K562 (cell line): ENCODE results near the gene MEGF9. TPM values are rescaled to one million over a fixed set of nuclear protein-coding genes. Genes with fewer than 3 reads are reported as not detected.

Experiments
- ATF1 ChIP-seq, 2 experiments: fragments of 450-650 bp in 1 of 2; IDR thresholded peaks; 2 replicates each; pipeline ENCODE4 v1.6.1; 2016; ENCODE audit warnings: missing compliant biosample characterization in 1 of 2, missing genetic modification characterization in 1 of 2
- CHCHD3 ChIP-seq: fragments of 250-450 bp; sonication (Bioruptor Pico); IDR thresholded peaks from 2 replicates; pipeline ENCODE4 v2.1.2; 2022; ENCODE audit warnings: mild to moderate bottlenecking
- DNMT1 ChIP-seq: fragments of 450-650 bp; IDR thresholded peaks from 2 replicates; pipeline ENCODE4 v1.6.1; 2016; ENCODE audit warnings: antibody characterized with exemption, mild to moderate bottlenecking
- GTF2F1 ChIP-seq: IDR thresholded peaks from 2 replicates; pipeline ENCODE4 v1.6.1; 2011; ENCODE audit warnings: low read depth, low read length, improper control_type of control experiment
- HDAC1 ChIP-seq, 2 experiments: fragments of 450-650 bp; IDR thresholded peaks; 2 replicates each; pipeline ENCODE4 v1.6.1; 2016 to 2017; ENCODE audit warnings: inconsistent platforms in 1 of 2, mild to moderate bottlenecking in 1 of 2, moderate library complexity in 1 of 2
- KDM1A ChIP-seq, 2 experiments: fragments of 450-650 bp; IDR thresholded peaks; 2 replicates each; pipeline ENCODE4 v1.6.1; 2016; ENCODE audit warnings: mild to moderate bottlenecking in 2 of 2
- KLF10 ChIP-seq: fragments of 250-450 bp; sonication (Bioruptor Pico); IDR thresholded peaks from 2 replicates; pipeline ENCODE4 v1.6.1; 2021; ENCODE audit warnings: matching md5 sums
- MAFF ChIP-seq: IDR thresholded peaks from 2 replicates; pipeline ENCODE4 v1.6.1; 2012; ENCODE audit warnings: low read length, improper control_type of control experiment
- MAZ ChIP-seq, 2 experiments: fragments of 450-650 bp in 1 of 2; sonication (generic) in 1 of 2; formaldehyde crosslinking; IDR thresholded peaks in 1 of 2; conservative IDR thresholded peaks in 1 of 2; 2 replicates each; pipeline versions ENCODE4 v1.4.0 to v1.5.0; 2020; ENCODE audit warnings: mild to moderate bottlenecking in 1 of 2, missing genetic modification reagents in 1 of 2
- NEUROD1 ChIP-seq: fragments of 150-350 bp; IDR thresholded peaks from 2 replicates; pipeline ENCODE4 v1.6.1; 2014; ENCODE audit warnings: borderline replicate concordance, low read length, low read depth; ENCODE audit not compliant: partially characterized antibody
- NFIX ChIP-seq: fragments of 250-450 bp; sonication (Bioruptor Pico); IDR thresholded peaks from 2 replicates; pipeline ENCODE4 v1.4.0; 2020; ENCODE audit warnings: low read depth, mild to moderate bottlenecking, moderate library complexity
- NFXL1 ChIP-seq: fragments of 450-650 bp; formaldehyde crosslinking; IDR thresholded peaks from 2 replicates; pipeline ENCODE4 v1.4.0; 2021; ENCODE audit warnings: mild to moderate bottlenecking
- NR2C1 ChIP-seq, 2 experiments: fragments of 450-650 bp; IDR thresholded peaks; 2 replicates each; pipeline ENCODE4 v1.6.1; 2017; ENCODE audit warnings: mild to moderate bottlenecking in 2 of 2, antibody characterized with exemption in 1 of 2, inconsistent platforms in 1 of 2, missing compliant biosample characterization in 1 of 2, missing genetic modification characterization in 1 of 2
- PHTF2 ChIP-seq: fragments of 250-450 bp; sonication (Bioruptor Pico); IDR thresholded peaks from 2 replicates; pipeline ENCODE4 v1.5.0; 2021; ENCODE audit warnings: mild to moderate bottlenecking
- RBM25 ChIP-seq: fragments of 200-400 bp; formaldehyde crosslinking; IDR thresholded peaks from 2 replicates; pipeline ENCODE4 v1.6.1; 2018; ENCODE audit warnings: low read length, low read depth, moderate library complexity; ENCODE audit not compliant: severe bottlenecking
- RFX7 ChIP-seq: fragments of 250-450 bp; sonication (Bioruptor Pico); IDR thresholded peaks from 2 replicates; pipeline ENCODE4 v1.5.1; 2021; ENCODE audit warnings: mild to moderate bottlenecking
- SIX5 ChIP-seq, 2 experiments: IDR thresholded peaks; 2 replicates each; pipeline ENCODE4 v1.6.1; 2011; ENCODE audit warnings: low read length in 2 of 2, borderline replicate concordance in 1 of 2, low read depth in 1 of 2, mild to moderate bottlenecking in 1 of 2, moderate library complexity in 1 of 2; ENCODE audit not compliant: insufficient read depth in 1 of 2
- SMC3 ChIP-seq: conservative IDR thresholded peaks from 2 replicates; pipeline ENCODE4 v1.6.1; 2011; ENCODE audit warnings: low read depth, low read length, improper control_type of control experiment; ENCODE audit not compliant: insufficient read depth
- ZC3H11A ChIP-seq: IDR thresholded peaks from 2 replicates; pipeline ENCODE4 v1.6.1; 2012; ENCODE audit warnings: low read depth, low read length, improper control_type of control experiment
- ZFP36 ChIP-seq: fragments of 150-350 bp; IDR thresholded peaks from 2 replicates; pipeline ENCODE4 v1.6.1; 2018; ENCODE audit warnings: low read length, low read depth; ENCODE audit not compliant: partially characterized antibody
- ZNF507 ChIP-seq: conservative IDR thresholded peaks from 2 replicates; pipeline ENCODE4 v1.6.1; 2017; ENCODE audit warnings: missing genetic modification characterization, missing compliant biosample characterization
- polyA plus RNA-seq, 8 experiments: library from polyadenylated mRNA; depleted of rRNA in 4 of 8; stranded (reverse) in 5 of 8; unstranded in 3 of 8; fragments of >200 nt; fragmentation: Nextera tagmentation in 2 of 8; fragmentation: Illumina TruSeq in 1 of 8; extraction: Ambion mirVana in 2 of 8; extraction: Trizol in 1 of 8; gene quantifications; 2 replicates each; pipeline versions ENCODE4 v1.2.1 to v1.2.3, GENCODE V29; 2011 to 2014; ENCODE audit warnings: inconsistent platforms in 1 of 8, missing spikeins in 1 of 8
- total RNA-seq, 7 experiments: library from RNA; depleted of rRNA in 6 of 7; stranded (reverse); fragments of >200 nt in 6 of 7; fragmentation: Illumina TruSeq in 2 of 7; extraction: Trizol in 2 of 7; gene quantifications; 2 replicates each; pipeline versions ENCODE4 v1.2.1 to v1.2.3, GENCODE V29; 2011 to 2021; ENCODE audit warnings: low replicate concordance in 1 of 7
- TF ChIP-seq, protein P1 (sequence below): IDR thresholded peaks from 2 replicates; pipeline ENCODE4 v1.6.1; 2016; ENCODE audit warnings: missing genetic modification characterization, missing compliant biosample characterization
- TF ChIP-seq, protein P2 (sequence below): fragments of 250-450 bp; sonication (Bioruptor Pico); IDR thresholded peaks from 2 replicates; pipeline ENCODE4 v1.4.0; 2020
- TF ChIP-seq, protein P3 (sequence below): fragments of 450-650 bp; IDR thresholded peaks from 2 replicates; pipeline ENCODE4 v1.6.1; 2016; ENCODE audit warnings: low read depth, mild to moderate bottlenecking, moderate library complexity
- TF ChIP-seq, protein P4 (sequence below): fragments of 450-650 bp; formaldehyde crosslinking; IDR thresholded peaks from 2 replicates; pipeline ENCODE4 v1.4.0; 2020; ENCODE audit warnings: mild to moderate bottlenecking, moderate library complexity

MEGF9 gene
- total and polyA plus RNA-seq, 9 of the 15 experiments (the other 6 are each of a cell fraction or from before 2014, with no cell fraction given), result 2.1 to 6.2 (median 3.8) TPM

DNA sequence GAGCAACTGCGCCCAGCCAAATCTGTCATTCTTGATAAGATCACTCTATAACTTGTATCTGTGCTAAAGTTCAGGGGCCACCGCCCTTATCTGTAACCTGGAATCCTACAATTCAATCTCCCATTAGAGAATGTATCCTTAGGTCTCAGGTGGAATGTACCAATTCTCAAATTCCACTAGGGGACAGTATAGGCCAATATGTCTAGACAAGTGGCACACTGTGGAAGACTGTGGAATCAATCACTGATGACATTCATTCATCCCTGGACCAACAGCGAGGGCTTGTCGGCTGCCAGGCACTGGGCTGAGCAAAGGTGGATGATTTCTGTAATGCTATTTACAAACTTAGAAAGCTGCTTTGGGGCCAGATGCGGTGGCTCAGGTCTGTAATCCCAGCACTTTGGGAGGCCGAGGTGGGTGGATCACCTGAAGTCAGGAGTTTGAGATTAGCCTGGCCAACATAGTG is 28.7 kb upstream of the MEGF9 start (continued):
- TF ChIP-seq, protein P1, sequence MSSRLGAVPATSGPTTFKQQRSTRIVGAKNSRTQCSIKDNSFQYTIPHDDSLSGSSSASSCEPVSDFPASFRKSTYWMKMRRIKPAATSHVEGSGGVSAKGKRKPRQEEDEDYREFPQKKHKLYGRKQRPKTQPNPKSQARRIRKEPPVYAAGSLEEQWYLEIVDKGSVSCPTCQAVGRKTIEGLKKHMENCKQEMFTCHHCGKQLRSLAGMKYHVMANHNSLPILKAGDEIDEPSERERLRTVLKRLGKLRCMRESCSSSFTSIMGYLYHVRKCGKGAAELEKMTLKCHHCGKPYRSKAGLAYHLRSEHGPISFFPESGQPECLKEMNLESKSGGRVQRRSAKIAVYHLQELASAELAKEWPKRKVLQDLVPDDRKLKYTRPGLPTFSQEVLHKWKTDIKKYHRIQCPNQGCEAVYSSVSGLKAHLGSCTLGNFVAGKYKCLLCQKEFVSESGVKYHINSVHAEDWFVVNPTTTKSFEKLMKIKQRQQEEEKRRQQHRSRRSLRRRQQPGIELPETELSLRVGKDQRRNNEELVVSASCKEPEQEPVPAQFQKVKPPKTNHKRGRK (tag), result no peak
- no peak for TF ChIP-seq DNMT1
- TF ChIP-seq ZNF507 (tag), result no peak
- TF ChIP-seq NFXL1 (CRISPR knock-in tag), result no peak
- no peak for TF ChIP-seq SIX5 (IDR thresholded peaks at IDR 0.05; ENCODE audit: borderline replicate concordance in 1 of 2, insufficient read depth in 1 of 2, low read depth in 1 of 2, low read length in 2 of 2)
- TF ChIP-seq SMC3, result peak; percentile 84
- TF ChIP-seq ZC3H11A, result no peak
- no peak for TF ChIP-seq ZFP36
- TF ChIP-seq KDM1A (IDR thresholded peaks at IDR 0.05), result peak; percentile 16 to 17; a peak in 1 of 4 replicates
- TF ChIP-seq, protein P2, sequence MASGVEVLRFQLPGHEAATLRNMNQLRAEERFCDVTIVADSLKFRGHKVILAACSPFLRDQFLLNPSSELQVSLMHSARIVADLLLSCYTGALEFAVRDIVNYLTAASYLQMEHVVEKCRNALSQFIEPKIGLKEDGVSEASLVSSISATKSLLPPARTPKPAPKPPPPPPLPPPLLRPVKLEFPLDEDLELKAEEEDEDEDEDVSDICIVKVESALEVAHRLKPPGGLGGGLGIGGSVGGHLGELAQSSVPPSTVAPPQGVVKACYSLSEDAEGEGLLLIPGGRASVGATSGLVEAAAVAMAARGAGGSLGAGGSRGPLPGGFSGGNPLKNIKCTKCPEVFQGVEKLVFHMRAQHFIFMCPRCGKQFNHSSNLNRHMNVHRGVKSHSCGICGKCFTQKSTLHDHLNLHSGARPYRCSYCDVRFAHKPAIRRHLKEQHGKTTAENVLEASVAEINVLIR (CRISPR knock-in tag), result no peak
- TF ChIP-seq, protein P3, sequence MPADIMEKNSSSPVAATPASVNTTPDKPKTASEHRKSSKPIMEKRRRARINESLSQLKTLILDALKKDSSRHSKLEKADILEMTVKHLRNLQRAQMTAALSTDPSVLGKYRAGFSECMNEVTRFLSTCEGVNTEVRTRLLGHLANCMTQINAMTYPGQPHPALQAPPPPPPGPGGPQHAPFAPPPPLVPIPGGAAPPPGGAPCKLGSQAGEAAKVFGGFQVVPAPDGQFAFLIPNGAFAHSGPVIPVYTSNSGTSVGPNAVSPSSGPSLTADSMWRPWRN, result no peak
- no peak for TF ChIP-seq HDAC1 (IDR thresholded peaks at IDR 0.05)
- no peak for TF ChIP-seq PHTF2
- TF ChIP-seq KLF10, result no peak
- TF ChIP-seq, protein P4, sequence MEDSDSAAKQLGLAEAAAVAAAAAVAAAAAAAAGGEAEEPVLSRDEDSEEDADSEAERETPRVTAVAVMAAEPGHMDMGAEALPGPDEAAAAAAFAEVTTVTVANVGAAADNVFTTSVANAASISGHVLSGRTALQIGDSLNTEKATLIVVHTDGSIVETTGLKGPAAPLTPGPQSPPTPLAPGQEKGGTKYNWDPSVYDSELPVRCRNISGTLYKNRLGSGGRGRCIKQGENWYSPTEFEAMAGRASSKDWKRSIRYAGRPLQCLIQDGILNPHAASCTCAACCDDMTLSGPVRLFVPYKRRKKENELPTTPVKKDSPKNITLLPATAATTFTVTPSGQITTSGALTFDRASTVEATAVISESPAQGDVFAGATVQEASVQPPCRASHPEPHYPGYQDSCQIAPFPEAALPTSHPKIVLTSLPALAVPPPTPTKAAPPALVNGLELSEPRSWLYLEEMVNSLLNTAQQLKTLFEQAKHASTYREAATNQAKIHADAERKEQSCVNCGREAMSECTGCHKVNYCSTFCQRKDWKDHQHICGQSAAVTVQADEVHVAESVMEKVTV, result peak; percentile 51
- TF ChIP-seq RBM25, result no peak
- TF ChIP-seq NFIX (CRISPR knock-in tag), result no peak
- TF ChIP-seq MAFF, result no peak
- no peak for TF ChIP-seq CHCHD3 (CRISPR knock-in tag)
- TF ChIP-seq NR2C1 (IDR thresholded peaks at IDR 0.05), result no peak
- no peak for TF ChIP-seq NR2C1 (tag; IDR thresholded peaks at IDR 0.05)
- no peak for TF ChIP-seq MAZ (CRISPR knock-in tag; conservative IDR thresholded peaks at IDR 0.05 in 1 of 2, IDR thresholded peaks at IDR 0.05 in 1 of 2)
- no peak for TF ChIP-seq GTF2F1
- TF ChIP-seq NEUROD1, result no peak
- TF ChIP-seq RFX7, result no peak
- TF ChIP-seq ATF1 (CRISPR knock-in tag; IDR thresholded peaks at IDR 0.05), result no peak
- TF ChIP-seq ATF1 (tag; IDR thresholded peaks at IDR 0.05), result no peak
